ENCODE data around the gene NFE2.

GRCh38 chr12:54300732-54301427 lies at the start of gene NFE2:
- no peak for TF ChIP-seq CTCF (optimal IDR thresholded peaks at IDR 0.05 in 1 of 3, IDR thresholded peaks at IDR 0.05 in 1 of 3, conservative IDR thresholded peaks at IDR 0.05 in 1 of 3; ENCODE audit: extremely low read depth in 1 of 3, insufficient read depth in 2 of 3, low read length in 3 of 3)
- no peak for TF ChIP-seq EZH2 (IDR thresholded peaks at IDR 0.05; ENCODE audit: low read length)

Measured in keratinocyte (primary cell).